GM12892 (cell line): ENCODE results near the gene NBDY.

Source experiments
- POLR2A ChIP-seq: IDR thresholded peaks from 2 replicates; pipeline ENCODE4 v1.6.1; 2011; ENCODE audit warnings: low read depth, low read length, control low read depth
- POLR2AphosphoS5 ChIP-seq: IDR thresholded peaks from 2 replicates; pipeline ENCODE4 v1.6.1; 2011; ENCODE audit warnings: low read depth, low read length, control low read depth

DNA sequence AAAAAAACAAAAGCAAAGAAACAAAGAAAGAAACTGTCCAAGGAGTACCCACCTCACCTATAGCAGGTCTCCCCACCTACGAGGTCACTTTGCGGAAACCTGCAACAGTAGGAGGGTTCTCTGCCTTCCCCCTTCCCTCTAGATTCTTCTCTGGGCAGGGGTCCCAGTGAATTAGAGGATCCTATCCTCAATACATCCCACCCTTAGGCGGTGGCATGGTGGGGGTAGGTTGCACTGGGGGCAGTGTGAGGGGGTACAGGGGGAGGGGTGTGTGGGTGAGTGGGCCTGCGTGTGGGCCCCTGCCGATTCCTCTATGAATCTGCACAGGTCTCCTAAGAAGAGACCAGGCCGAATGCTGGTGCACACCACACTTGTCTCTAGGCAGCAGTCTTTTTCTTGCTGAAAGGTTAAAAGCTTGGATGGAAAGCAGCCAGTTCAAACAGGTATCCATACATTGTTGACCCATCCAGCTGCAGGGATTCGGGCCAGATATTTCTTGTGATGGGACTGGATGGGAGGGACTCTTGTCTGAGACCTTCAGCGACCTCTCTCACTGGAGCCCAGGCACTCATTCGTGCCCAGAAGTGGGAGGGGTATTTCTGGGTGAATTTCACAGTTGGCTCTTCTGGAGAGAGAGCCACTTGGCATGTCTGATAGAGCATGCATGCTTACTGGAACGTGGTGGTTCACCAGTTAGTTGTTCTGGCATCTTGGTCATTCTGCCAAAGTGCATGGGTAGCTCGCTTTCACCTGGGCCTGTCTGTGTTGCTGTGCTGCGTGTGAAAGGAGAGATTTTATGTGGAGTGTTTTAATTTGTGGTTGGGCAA, 65.6 kb downstream of the NBDY start:
- no peak for TF ChIP-seq POLR2AphosphoS5
- TF ChIP-seq POLR2A: no peak
